Stimulated activated CD4-positive, alpha-beta T cell treated with anti-CD3 and anti-CD28 coated beads, Interleukin-12 subunit alpha, Interleukin-12 subunit beta, amount 100 ng/mL, for 4 hours (primary cell): ENCODE measurements around the gene NEUROD6.

Experiments
- DNase-seq: peaks from one replicate; pipeline ENCODE4 v3.0.0-alpha.2; 2020

The NEUROD6 gene

DNA sequence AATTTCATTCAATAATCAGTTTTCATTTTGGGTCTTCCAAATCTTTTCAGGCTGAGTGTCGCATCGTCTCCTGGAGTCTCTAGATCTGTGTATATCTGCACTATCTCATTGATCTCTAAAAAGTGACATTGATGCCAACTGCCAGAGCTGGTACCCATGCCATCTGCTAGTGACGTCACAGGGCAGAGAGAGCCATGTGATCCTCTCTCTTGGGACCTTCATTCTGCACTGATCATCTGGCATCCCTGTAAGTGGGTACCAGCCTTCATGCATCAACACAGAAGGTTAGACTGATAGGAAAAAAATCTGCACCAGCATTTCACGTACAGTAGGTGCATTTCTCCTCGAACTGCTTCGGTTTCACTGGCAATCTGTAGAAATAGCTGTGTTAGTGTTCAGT is at the start of gene NEUROD6:
TSS of gene NEUROD6 (minus strand) at position 124 of the 400 bp plus-strand sequence. CDS start 1,458 bp downstream, outside the sequence.
- no peak for DNase-seq

DNA sequence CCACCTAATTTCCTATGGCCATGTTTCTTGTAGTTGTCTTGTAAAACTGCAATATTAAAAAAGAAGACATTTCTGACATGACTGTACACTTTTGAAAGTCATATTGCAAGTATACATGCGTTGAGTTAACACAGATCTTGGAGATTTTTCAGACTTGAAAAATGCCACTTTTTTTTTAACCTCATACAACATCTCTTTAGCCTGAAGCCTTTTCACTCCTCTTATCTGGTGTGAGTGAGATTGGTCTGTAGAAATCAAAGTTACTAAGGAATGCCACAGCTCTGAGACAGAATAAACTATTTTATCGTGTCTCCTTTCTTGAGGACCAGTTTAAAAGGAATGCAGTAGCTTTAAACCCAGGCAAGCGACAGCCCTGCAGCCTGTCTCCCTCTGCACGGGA is 43.9 kb upstream of the NEUROD6 start:
- DNase-seq: no peak

DNA sequence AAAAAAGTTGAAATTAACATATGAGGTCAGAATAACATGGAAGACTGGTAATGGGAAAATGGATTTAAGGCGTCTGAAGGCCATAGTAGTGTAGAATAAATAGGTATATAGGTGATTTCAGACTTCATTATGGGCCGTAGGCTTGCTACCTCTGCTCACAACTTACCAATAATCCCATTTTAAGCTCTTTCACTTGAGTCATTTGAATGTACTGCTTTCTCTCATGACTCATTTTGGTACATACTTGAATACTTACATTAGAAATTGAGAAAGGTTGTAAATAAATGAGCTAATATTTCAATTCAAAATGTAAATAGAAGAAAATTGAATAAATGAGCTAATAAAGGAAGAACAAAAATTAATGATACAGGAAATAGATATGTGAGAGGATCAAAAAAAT is 42.2 kb upstream of the NEUROD6 start:
- no peak for DNase-seq

DNA sequence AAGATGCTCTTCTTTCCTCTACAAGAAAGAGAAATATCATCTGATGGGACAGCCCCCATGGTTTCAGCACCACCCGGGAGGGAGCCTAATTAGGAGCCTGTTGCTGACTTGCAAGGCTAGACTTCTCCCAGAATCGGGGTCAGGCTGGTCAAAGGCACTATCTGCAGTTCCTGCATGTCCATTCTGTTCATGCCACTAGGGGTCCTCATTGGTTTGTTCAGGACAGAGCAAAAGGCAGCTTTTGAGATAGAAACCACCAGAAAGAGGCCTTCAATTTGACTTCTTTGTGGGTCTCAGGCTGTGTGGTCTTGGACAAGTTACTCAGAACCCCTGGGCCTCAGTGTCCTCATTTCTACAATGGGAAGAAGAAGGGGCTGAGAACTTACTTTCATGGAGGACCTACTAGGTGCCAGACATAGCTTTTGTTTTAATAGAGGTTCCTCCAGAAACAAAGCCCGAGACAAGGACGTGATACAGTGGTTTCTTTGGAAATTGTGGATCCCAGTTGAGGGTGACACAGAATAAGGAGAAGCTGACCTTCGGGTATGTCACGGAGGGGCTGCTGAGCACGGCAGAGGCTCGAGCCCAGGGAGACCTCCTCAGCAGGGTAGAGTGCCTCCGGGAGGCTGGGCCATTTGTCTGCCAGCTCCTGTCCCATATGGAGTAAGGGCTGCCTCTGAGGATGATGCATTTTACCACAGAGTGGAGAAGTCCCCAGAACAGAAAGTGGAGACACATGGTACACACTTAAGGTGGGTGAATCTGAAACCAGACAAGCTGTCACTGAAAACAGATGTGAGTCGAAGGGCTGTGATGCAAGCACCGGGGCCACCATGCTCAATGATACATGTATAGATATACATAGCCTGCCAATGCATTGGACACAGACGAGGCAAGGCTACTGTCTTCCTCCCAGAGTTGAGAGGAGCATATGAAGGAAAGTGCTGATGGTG is 33.1 kb upstream of the NEUROD6 start:
- DNase-seq: no peak

DNA sequence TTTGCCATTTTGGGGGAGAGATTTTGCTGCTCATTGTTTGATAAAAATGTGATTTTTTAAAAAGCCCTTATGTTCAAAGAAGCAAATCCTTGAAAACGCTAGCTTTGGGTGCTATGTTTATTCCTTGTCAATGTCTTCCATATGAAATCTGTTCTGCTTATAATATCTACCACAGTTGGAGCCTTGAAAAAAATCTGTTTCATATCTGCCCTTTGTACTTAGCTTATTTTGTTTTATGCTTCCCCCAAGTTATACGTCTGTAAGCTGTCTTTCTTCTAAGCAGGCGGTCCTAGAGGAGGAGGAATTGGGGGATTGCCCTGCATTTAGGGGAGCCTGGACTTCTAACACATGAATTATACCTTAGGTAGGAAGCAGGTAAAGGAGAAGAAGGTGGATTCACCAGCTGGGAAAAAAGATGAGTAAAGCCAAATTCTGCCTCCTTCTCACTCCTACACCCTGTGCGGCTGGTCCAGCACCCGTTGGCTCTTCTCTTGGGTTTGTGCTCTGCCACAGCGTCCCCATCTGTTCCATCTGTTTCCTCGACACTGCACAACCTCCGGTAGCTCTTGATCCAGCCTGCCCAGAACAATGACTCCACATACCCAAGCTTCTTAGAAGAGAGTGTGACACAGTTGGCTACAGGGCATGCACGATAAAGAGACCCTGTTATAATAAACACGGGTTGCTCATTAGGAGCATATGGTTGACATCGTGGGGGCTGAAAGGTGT is 31.9 kb upstream of the NEUROD6 start:
- DNase-seq: no peak

DNA sequence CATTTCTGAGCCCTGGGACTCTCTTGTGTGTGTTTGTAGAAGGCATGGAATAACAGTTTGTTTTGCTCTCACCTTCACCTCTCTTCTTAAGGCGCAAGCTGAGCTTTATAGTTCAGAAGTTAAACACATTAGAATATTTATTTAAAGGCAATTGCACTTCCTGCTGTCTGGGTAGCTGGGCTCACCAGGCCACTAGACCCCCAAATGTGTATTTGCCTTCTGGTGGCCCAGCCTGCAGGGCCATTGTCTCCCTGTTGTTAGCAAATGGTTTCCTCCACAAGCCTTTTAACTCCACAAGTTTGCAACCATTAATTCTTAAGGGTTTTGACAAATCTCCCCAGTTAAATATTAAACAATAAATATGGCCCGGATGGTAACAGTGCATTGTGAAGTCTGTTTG is 31.1 kb upstream of the NEUROD6 start:
- DNase-seq: no peak

DNA sequence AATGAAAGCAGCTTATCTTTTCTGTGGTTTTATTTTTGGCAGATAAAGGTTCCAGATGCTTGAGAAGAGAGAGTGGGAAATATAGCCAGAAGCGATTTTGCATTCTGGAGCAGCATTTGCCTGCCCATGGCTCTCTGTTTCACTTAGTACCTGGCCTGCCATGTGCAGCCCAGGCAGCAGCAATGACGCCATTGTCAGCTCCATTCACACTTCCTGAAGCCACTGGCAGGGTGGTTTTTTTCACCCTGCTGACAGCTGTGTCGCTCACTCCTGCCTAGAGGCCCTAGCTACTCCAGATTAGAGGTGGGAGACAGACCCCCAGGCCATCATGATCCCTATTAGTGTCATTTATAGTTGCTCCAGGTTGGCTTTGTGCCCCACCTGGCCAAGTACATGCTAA is 30.1 kb upstream of the NEUROD6 start:
- no peak for DNase-seq

DNA sequence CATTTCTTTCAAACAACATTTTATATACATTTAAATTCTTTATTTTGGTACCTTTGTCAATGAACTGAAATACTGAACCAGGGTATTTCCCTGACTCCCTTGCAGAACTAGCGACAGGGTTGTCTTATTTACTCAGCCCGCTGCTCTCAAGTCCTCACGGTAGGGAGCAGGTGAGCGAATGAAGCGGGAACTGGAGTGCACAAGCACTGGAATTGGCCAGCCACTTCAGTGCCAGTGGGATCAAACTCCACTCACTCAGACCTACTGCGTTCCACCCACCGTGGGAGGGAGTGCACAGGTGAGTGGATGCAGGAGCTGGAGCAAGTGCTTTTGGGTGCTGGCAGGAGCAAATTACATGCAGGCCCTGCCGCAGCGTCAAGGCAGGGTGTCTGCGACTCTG is 28.1 kb upstream of the NEUROD6 start:
- DNase-seq: no peak

DNA sequence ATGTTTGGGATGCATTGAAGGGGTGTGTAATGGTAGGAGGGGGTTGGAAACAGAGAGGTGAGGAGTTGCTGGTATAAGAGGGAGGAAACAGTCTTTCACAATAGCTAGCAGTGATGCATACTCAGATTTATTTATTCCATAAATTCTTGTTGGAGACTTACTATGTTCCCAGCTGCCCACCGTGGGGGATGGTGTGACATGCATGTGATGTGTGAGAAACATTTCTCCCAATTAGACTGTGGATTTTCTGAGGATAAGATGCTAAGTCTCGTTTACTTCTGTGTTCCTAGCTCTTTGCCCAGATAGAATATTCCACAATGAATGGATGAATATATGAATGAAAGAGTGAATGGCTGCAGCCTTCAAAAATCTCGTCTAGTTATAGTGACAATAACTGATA is 23.0 kb upstream of the NEUROD6 start:
- no peak for DNase-seq

DNA sequence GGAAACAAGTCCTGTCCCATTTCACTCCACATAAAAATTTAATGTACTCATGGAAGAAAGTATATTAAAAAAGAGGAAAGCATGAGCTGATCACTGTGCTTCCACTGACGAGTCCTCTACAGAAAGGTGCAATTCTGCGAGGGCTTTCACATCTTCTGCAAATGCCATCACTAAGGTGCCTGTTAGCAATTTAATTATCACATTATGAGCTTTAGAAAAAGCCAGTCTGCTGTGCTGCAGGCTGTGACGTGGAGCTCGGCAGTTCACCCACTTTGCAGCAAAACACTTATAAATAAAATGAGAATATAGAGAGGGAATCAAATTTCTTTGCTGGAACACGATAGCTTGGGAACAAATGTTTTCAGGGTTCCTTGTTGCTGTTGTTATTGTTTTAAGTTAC is 22.5 kb upstream of the NEUROD6 start:
- no peak for DNase-seq

DNA sequence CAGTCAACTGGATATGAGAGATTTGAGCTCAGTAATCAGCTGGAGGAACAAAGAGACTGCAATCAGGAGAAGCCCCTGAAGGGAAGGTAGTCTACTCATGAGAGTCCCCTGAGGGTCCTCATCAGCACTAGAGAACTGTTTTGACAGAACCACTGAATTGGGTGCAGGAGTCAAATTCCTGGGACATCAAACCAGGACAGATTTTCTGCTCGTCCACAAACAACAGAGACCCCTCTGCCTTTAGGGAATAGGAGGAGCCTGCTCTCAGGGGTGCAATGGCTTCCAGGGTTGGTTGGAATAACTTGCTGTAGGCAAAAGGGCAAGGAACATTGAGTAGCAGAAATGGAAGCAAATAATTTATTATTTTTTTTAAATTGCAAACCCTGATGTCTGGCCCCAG is 21.9 kb upstream of the NEUROD6 start:
- no peak for DNase-seq

DNA sequence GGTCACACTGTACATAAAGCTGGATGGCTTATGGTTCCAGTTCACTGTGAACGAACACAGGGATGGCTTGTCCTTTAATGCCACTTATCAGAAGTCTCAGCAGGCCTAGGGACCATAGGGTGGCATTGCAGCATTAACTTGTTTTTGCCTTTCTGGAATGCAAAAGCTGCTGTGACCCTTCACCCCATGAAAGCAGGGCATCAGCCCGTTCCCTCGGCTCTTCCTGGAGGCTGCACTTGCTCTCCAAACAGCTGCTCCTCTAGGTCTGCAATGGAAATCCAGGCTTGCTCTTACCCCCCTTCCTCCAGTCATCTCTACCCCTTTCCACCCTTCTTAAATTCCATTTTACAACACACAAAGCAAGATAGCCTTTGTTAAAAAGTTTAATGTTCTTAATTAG is 17.9 kb upstream of the NEUROD6 start:
- DNase-seq: no peak

DNA sequence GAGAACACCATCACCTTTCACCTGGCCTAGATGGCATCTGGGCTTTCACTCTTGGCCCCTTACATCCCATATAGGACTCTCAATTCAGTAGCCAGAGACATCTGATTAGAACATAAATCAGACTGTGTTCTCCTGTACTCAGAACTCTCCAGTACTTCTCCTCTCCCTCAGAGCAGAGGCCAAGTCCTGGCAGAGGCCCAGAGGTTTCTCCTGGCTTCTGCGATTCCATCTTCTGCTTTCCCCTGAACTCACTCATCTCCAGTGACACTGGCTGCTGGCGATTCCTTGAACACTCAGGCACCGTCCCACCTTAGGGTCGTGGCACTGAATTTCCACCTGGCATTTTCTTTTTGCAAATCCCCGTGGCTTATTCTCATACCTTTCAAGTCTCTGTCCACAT is 4.9 kb upstream of the NEUROD6 start:
- no peak for DNase-seq

DNA sequence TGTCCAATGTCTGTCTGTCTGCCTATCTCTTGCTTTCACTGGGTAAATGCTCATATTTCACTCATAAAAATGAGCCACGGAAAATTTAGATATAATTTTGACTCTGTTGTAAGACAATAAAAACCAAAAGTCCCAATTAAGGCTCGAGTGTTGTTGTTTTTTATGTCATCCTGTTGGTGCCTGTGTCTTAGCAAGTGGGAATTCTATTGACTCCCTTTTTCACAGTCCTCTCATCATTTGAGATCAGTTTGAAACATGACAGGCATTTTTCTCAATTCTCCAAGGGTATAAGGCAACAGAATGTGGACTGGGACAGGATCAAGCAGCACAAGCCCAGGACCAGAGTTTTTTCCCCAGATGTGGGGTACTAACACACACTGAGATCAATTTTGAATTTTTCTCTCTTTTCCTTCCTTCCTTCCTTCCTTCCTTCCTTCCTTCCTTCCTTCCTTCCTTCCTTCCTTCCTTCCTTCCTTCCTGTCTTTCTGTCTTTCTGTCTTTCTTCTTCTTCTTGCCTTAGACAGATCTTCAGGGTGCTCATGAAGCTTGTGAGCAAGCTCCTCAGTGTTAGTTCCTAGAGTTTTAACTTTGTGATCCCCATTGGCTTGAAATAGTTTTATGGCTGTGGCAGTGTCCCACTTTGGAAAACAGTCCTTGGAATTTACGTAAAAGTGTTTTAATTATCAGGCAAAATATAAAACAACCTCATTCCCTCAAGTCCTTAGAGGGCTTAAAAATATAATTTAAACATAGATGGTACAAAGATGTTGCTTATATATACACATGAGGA is 3.2 kb upstream of the NEUROD6 start:
- no peak for DNase-seq

DNA sequence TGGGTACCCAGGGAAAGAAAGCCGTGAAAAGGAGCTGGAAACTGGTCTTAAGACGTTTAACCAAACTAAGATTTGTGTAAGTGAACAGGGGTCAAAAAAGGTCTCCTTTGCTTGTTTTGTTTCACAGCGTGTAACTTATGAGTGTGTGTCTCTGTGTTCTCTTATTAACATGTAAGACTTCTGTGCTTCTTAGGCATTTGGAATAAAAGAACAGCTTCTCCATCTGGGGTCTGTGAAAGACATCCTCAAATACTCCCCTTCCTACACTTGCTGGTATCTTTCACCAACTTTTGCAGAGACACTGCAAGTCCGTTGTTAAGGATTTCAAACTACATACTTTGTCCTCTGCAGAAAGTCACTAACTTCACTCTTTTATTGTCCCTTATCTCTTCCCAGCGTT is 615 bp upstream of the NEUROD6 start:
- DNase-seq: no peak

DNA sequence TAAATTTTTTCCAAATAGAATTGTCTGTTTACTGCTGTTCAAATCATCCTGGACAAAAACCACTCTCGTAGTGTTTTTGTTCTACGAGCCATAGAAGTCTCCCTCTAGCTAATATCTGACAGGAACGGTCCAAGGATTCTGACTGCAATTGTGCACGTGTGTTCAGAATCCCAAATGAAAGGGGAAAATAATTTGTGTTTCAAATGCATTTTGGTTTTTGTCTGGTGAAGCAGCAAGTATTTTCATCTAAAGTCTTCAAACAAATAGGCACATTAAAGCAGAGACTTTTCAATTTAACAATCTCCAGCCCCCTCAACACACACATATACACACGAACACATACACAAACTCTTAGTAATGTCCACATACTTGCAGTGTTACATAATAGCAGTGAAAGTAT is 475 bp downstream of the NEUROD6 start:
- no peak for DNase-seq

DNA sequence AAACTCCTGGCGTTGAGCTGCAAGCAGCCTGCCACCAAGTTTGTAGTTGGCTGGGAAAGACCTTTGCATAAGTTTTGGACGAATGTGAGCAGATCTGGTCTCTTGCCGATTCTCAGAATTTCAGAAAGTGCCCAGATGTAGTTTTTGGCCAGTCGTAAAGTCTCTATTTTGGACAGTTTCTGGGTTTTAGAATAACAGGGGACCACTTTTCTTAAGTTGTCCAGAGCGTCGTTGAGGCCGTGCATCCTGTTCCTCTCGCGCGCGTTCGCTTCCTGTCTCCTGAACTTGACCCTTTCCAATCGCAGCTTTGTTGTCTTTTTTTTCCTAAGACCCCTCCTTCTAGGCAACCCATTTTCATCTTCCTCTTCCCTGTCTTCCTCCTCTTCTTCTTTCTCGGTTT is 1.8 kb downstream of the NEUROD6 start:
- DNase-seq: no peak

DNA sequence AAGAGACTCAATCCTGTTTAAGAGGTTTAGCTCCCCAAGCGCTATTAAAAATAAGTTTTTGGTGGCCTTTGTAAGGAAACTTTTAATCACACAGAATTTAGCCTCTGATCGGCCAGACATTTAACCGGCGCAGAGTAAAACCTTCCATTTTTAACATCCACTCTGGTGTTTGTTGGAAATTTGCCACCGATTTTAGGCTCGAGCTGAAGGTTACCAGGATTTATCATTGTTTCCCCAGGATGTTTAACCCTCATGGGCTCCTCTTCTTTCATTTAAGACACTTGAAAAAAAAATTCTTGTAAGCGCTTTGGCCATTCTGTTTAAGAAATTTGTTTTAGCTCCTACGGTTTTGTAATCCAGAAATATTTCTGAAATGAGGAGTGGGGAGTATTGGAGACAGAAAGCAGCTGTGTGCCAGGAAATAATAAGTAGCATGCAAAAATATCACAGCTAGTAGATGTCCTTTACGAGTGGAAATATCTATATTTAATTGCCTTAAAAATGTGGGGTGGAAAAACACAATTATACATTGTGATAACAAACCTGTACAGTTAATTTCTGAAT is 3.4 kb downstream of the NEUROD6 start:
- DNase-seq: no peak

DNA sequence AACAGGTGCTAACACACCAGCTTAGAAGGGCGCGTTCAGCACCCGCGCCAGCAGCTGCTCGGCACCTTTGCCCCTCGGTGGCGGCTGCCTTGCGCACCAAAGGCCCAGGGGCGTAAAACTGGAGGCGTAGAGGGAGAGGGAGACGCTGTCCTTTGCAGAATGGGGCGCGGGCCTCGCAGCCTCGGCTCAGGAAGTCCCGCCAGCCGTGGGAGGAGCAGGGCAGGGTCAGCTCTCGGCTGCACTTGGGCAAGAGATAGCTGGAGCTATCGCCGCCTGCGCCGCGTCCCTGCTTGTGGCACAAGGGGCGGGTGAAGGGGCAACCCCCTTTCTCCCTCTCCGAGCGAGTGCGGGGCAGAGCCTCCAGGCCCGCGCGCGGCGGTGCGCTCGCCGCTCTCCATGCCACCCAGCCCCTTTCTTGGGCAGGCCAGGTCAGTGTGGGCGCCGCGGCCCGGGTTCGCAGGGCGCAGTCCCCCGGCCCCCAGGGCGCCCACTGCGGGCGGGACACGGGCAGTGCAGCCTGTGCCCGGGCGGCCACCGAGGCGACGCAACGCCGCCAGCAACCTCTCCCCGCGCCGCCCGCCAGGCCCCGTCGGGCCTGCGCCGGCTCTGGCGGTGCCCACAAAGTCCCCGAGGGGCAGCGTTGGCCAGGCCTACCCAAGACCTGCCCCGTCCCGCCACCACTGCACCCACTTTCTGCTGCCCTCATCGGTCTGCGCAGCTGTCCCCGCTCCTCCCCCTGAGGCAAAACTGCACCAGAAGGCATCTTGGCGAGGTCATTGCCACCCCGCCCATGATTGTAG is 4.1 kb downstream of the NEUROD6 start:
- DNase-seq: no peak

DNA sequence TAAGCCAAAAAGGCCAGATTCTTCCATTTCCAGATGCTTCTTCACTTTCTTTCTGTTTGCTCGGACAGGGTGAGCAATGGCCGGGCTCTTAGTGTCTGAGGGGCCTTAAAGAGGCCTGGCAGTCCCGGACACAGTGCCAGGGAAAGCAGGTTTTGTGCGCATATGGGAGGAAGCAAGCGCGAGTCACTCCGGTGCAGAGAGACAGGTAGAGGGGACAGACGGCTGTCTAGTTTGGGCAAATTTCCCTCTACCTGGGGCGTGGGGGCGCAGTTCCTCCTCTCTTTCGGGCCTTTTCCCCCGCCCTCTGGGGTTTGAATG is 4.7 kb downstream of the NEUROD6 start:
- no peak for DNase-seq

DNA sequence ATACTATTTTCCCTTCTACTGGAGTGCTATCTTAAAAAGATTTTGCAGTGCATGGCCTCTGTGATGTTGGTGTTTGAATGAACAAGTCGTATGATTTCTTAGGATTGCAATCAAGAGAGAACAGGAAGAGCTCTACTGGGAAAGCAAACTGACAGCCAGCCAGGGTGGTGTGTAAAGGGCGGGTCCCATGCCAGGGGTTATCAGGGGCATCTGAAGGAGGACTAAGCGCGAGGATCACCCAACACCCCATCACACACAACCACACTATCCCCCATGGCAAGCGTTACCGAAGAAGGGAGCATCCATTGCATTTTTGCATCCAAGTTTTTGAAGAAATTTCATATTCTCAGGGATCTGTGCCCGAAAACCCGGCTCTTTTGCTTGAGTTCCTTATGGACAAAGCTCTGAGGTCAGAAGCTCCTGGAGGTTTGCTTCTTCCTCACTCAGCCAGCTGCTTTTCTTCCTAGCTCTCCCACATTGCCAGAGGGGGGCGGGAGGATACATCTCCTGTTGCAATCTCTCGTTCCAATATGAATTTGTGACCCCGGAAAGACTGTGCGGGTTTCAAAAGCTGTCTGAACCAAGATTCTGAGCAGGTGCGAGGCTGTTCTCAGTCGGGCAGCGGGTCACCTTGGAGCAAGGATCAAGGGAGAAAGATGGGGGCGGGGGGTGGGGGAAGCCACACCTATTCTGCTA is 5.2 kb downstream of the NEUROD6 start:
- no peak for DNase-seq

DNA sequence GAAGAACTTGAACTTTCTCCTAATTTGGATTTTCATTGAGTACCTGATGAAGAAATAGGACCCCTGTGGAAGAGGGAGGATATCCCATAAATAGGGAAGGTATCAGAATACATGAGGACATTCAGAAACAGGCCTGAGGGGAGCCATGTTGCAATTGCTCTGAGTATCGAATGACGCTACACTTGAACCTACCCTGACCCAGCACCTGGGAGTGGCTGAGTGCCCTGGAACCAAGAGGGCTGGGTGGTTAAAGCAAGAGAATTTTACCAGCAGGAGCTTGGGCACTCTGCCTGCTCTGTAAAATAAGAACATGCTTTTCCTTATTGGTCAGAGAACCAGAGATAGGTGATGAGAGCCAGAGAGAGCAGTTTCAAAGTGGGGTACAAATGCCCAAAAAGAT is 7.2 kb downstream of the NEUROD6 start:
- DNase-seq: no peak
